Activated T-cell treated with anti-CD3 and anti-CD28 coated beads, Interleukin-2, amount 50 U/mL, for 24 hours (primary cell): ENCODE data around the gene FARP2.

ENCODE experiments used
- DNase-seq: peaks from one replicate; pipeline ENCODE4 v3.0.0-alpha.2; 2020
- H3K27ac Mint-ChIP-seq: 2 replicates; pipeline ENCODE4 v1.8.0; 2020; ENCODE audit warnings: mild to moderate bottlenecking, mixed read lengths
- H3K27me3 Mint-ChIP-seq: 2 replicates; pipeline ENCODE4 v1.8.0; 2020; ENCODE audit warnings: mixed read lengths
- H3K36me3 Mint-ChIP-seq: 2 replicates; pipeline ENCODE4 v1.8.0; 2020; ENCODE audit warnings: low read depth, mixed read lengths
- H3K4me1 Mint-ChIP-seq: 2 replicates; pipeline ENCODE4 v1.8.0; 2020; ENCODE audit warnings: low read depth, mixed read lengths
- H3K4me3 Mint-ChIP-seq: 2 replicates; pipeline ENCODE4 v1.8.0; 2020; ENCODE audit warnings: mild to moderate bottlenecking, moderate library complexity, mixed read lengths
- H3K9me3 Mint-ChIP-seq: 2 replicates; pipeline ENCODE4 v1.8.0; 2020; ENCODE audit warnings: mixed read lengths

FARP2 gene

DNA sequence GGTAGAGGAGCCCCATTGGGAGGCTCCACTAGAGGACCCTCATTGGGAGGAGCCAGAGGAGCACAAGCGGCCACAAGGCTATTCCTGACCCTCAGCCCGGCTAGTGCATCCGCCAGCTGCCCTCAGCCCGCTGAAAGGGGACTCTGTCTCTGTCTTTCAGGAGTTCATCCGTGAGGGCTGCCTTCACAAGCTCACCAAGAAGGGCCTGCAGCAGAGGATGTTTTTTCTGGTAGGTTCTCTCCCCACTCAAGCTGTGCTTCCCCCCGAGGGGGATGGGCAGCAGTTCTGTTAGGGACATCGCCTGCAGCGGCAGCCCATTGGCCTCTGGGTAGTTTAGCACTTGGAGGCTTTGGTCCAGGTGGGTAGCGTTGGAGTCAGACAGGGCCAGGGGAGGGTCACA is 127.2 kb downstream of the FARP2 start:
- H3K36me3 Mint-ChIP-seq: no peaks in the 10 kb centered on the region
- H3K27me3 Mint-ChIP-seq: no peaks in the 10 kb centered on the region
- no peaks in the 10 kb centered on the region for H3K9me3 Mint-ChIP-seq
- no peaks in the 10 kb centered on the region for H3K4me1 Mint-ChIP-seq
- no peak overlapping the region for H3K4me3 Mint-ChIP-seq
- no peak for DNase-seq
- H3K27ac Mint-ChIP-seq: no peak overlapping the region

DNA sequence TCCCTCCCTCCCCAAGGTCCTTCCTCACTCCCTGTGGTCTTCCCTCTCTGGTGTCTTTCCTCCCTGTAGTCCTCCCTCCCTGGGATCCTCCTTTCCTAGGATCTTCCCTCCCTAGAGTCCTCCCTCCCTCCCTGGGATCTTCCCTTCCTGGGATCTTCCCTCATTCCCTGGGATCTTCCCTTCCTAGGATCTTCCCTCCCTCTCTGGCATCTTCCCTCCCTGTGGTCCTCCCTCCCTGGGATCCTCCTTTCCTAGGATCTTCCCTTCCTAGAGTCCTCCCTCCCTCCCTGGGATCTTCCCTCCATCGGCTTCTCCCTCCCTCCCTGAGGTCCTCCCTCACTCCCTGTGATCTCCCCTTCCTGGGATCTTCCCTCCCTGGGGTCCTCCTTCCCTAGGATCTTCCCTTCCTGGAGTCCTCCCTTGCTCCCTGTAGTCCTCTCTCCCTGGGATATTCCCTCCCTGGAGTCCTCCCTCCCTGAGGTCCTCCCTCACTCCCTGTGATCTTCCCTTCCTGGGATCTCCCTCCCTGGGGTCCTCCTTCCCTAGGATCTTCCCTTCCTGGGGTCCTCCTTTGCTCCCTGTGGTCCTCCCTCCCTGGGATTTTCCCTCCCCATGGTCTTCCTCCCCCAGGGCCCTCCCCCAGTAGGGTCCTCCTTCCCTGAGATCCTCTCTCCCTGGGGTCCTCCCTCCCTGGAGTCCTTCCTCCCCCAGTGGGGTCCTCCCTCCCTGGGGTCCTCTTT is 129.3 kb downstream of the FARP2 start:
- no peaks in the 10 kb centered on the region for H3K4me1 Mint-ChIP-seq
- H3K4me3 Mint-ChIP-seq: no peak overlapping the region
- DNase-seq: no peak
- no peaks in the 10 kb centered on the region for H3K9me3 Mint-ChIP-seq
- no peaks in the 10 kb centered on the region for H3K36me3 Mint-ChIP-seq
- H3K27ac Mint-ChIP-seq: peak overlapping the region; percentile 37
- H3K27me3 Mint-ChIP-seq: no peaks in the 10 kb centered on the region

DNA sequence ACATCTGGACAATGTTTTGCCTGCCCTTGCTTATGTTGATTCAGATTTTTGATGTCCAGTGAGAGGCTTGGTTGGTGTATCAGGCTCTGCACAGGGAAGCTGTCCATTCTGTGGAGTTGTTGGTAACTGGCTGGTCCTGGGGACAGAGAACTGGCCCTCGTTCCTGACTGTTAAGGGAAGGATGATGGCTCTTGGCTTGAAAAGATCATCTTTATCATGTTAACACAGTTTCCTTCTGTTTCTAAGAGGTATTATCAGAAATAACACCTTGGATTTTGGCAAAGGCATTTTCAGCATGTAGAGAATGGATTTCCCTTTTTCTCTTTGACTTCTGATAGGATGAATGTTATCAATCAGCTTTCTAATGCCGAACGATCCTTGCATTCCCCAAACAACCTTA is 133.0 kb downstream of the FARP2 start:
- H3K4me1 Mint-ChIP-seq: no peaks in the 10 kb centered on the region
- no peak overlapping the region for H3K27ac Mint-ChIP-seq
- H3K4me3 Mint-ChIP-seq: no peak overlapping the region
- H3K36me3 Mint-ChIP-seq: peaks cover 9% of the 10 kb centered on the region
- no peaks in the 10 kb centered on the region for H3K9me3 Mint-ChIP-seq
- DNase-seq: no peak
- H3K27me3 Mint-ChIP-seq: no peaks in the 10 kb centered on the region

DNA sequence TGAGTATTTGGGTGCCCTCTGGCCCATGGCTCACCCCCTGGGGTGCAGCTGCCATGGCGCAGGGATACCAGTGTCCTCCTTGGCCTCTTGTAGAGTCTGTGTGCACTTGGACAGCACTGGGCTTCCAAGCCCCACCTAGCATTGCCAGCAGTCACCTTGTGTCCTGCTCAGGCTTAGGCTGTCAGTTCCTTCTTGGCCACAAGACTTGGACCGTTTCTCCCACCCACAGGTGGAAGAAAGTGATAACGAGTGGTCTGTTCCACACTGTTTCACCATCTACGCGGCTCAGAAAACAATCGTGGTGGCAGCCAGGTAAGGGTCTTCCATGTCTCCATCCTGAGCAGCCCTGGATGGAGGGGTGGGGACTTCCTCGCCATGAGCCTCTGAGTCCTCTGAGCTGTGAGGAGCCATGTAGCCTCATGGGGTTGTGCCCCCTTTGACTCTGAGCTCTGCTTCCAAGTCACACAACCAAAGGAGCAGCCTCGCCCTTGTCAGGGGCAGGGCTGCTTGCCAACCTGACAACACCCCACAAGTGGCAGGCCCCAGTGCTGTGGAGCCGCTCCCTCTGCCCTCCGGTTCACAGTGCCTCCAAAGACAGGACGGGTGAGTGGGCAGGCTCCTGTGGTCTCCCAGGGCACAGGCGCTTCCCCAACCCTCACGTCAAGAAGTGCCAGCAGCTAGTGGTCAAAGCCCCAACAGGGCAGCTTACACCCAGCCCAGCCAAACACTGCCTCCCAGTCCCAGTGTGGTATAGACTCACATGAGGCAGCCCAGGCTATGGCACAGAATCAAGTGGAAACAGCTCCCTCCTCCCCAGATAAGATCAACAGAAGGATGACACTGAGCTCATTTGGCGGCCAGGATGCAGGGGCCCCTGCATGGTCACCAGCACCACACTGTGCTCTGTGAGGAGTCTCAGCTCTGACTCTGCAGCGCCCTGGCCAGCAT is 133.9 kb downstream of the FARP2 start:
- no peaks in the 10 kb centered on the region for H3K27me3 Mint-ChIP-seq
- H3K4me3 Mint-ChIP-seq: no peak overlapping the region
- no peaks in the 10 kb centered on the region for H3K9me3 Mint-ChIP-seq
- DNase-seq: no peak
- no peaks in the 10 kb centered on the region for H3K4me1 Mint-ChIP-seq
- H3K27ac Mint-ChIP-seq: no peak overlapping the region
- H3K36me3 Mint-ChIP-seq: peaks cover 18% of the 10 kb centered on the region

DNA sequence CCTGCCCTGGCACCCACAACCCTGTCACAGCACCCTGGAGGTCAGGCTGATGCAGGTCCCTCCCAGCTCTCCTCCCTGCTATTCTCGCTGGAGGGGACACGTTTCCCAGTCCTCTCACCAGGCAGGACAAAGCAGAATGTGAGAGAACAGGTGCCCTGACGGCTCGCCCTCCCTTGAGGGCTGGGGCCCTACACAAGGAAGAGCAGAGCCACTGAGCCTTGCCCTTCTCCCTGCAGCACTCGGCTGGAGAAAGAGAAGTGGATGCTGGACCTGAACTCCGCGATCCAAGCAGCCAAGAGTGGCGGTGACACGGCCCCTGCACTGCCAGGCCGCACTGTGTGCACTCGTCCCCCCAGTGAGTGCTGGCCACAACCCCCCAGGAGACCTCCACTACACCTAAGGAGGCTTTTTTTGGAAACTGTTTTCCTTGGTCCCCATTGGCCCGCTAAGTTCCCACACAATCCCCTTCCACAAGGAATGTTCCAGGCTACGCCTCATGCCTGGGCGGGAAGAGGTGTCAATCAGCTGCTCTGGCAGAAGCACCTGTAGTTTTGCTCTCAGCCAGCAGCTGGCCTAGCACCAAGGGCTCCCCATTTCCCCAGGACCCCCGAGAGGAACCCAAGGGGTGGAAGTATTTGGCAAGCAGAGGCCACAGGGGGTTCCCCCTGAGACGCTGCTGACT is 134.9 kb downstream of the FARP2 start:
- no peak for DNase-seq
- no peaks in the 10 kb centered on the region for H3K4me1 Mint-ChIP-seq
- H3K36me3 Mint-ChIP-seq: peaks cover 27% of the 10 kb centered on the region
- no peak overlapping the region for H3K27ac Mint-ChIP-seq
- H3K9me3 Mint-ChIP-seq: no peaks in the 10 kb centered on the region
- H3K27me3 Mint-ChIP-seq: no peaks in the 10 kb centered on the region
- no peak overlapping the region for H3K4me3 Mint-ChIP-seq

DNA sequence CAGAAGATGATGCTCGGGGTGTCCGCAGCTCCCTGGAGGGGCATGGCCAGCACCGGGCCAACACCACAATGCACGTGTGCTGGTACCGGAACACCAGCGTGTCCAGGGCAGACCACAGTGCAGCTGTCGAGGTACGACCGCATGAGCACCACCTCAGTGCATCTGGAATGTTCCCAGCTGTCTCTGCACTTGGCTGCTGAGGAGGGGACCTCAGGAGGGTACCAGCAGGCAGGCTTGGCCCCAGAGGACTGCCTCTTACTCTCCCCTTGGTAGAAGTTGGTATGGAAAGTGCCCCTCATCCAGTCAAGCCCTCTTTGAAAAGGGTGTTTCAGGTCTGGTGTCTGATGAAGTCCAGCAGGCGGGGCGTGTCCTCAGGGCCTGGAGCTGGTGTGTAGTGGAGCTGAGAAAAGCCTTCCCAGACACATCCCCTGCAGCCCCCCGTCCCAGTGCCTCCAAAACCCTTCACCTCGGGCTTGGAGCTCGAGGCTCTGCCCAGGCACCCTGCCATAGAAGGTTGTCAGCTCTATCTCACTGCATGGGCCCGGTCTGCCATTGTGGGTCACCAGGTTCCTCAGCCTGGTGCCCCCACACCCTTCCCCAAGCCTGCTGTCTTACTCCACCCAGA is 135.6 kb downstream of the FARP2 start:
- no peak overlapping the region for H3K27ac Mint-ChIP-seq
- no peaks in the 10 kb centered on the region for H3K27me3 Mint-ChIP-seq
- no peak for DNase-seq
- H3K36me3 Mint-ChIP-seq: peaks cover 34% of the 10 kb centered on the region
- no peak overlapping the region for H3K4me3 Mint-ChIP-seq
- H3K4me1 Mint-ChIP-seq: no peaks in the 10 kb centered on the region
- no peaks in the 10 kb centered on the region for H3K9me3 Mint-ChIP-seq

DNA sequence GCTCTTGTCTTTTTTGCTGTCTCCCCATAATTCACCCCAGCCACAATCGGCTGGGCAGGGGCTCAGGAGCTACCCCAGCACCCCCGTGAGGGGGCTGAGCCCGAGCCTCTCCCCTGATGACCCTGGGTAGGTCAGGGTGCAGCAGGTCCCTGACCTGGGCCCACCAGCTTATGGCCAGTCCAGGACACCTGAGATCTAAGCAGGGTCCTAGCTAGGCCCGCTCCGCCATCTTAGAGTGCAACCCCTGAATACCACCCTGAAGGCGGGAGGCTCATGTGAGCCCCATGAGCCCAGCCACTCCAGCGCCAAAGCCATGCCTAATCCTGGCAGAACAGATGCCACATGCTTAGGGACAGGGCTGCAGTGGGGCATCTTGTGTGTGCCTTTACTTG is 136.1 kb downstream of the FARP2 start:
- Mint-ChIP-seq H3K36me3 (peaks cover 38% of the 10 kb centered on the region), H3K27me3 (no peaks in the 10 kb centered on the region), H3K4me1 (no peaks in the 10 kb centered on the region), H3K4me3 (no peak overlapping the region), H3K9me3 (no peaks in the 10 kb centered on the region), H3K27ac (no peak overlapping the region)
- no peak for DNase-seq

DNA sequence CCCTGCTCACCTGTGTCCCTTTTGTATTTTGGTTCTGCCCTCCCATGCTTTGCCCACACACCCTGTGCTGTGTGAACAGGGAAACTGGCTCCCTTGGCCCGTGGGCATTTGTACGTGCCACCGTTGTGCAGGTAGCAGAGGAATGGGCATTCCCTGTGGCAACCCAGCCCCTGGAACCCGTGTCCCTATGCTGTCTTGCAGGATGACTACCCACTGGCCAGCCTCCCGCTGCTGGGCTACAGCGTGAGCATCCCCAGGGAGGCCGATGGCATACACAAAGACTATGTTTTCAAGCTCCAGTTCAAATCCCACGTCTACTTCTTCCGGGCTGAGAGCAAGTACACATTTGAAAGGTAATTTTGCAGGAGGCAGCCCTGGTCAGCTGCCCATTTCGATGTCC is 137.0 kb downstream of the FARP2 start:
- Mint-ChIP-seq H3K36me3 (peaks cover 44% of the 10 kb centered on the region), H3K9me3 (no peaks in the 10 kb centered on the region), H3K27ac (no peak overlapping the region), H3K4me1 (no peaks in the 10 kb centered on the region), H3K4me3 (no peak overlapping the region), H3K27me3 (no peaks in the 10 kb centered on the region)
- no peak for DNase-seq

DNA sequence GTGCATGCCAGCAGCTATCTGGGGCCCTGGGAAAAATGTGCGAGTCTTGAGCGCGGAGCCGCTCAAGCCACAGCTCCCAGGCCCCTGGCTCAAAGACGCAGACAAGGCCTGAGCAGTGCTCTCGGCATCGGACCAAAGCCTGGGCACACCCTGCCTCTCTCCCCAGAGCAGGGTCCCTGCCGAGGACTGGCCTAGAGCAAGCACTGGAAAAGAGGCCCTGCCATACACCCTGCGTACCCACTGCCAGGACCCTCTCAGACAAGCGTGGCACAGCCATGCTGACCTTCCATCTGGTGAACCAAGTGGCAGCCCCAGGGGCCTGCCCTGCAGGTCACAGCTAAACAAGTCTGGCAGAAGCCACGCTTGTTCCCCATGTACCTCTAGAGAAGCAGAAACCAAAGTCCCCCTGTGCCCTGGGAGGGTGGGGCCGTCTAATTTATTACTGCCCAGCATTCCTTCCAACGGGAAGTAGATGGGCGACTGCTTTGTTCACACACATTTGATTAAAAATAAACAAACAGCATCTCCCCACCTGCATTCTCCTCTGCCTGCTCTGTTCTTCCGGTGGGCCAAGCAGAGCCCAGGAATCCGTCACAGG is 138.3 kb downstream of the FARP2 start:
- DNase-seq: no peak
- H3K4me1 Mint-ChIP-seq: no peaks in the 10 kb centered on the region
- H3K27ac Mint-ChIP-seq: no peak overlapping the region
- H3K27me3 Mint-ChIP-seq: no peaks in the 10 kb centered on the region
- H3K9me3 Mint-ChIP-seq: no peaks in the 10 kb centered on the region
- H3K36me3 Mint-ChIP-seq: peaks cover 53% of the 10 kb centered on the region
- no peak overlapping the region for H3K4me3 Mint-ChIP-seq

DNA sequence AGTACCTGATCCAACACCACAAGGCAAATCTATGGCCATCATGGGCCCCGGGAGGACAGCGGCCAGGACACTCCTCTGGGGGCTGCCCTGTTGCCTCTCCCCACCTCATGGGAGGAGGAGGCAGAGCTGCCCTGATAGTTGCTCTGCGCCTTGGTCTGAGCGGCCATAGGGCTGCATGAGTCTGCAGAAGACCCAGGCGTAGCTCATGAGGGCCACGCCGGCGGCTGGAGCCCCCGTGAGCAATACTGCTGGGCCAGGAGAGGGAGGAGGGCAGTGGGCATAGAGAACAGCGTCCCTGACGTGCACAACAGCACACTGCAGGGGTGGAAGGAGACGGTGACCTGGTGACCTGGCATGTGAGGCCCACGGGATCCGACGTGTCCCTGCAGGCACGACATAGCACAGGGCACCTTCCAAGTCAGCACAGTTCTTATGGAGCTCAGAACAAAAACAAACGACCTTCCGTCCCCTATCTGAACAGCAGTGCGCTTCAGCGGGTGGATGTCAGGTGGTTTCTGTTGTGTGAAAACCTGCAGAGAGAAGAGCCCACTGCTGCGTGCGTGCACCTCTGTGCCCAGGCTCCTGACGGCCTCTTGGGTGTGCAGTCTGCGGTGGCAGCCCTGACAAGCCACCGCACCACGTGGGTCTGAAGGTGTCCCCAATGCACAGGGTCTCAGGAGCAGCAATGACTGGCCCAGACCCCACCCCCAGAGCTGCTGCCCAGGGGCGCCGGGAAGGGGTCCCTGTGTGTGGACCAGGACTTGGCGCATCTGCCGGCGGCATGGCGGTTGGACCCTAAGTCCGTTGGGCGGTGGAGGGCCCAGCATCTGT is 139.3 kb downstream of the FARP2 start:
- H3K27me3 Mint-ChIP-seq: no peaks in the 10 kb centered on the region
- DNase-seq: no peak
- peaks cover 63% of the 10 kb centered on the region for H3K36me3 Mint-ChIP-seq
- no peak overlapping the region for H3K27ac Mint-ChIP-seq
- H3K4me3 Mint-ChIP-seq: no peak overlapping the region
- no peaks in the 10 kb centered on the region for H3K4me1 Mint-ChIP-seq
- H3K9me3 Mint-ChIP-seq: no peaks in the 10 kb centered on the region

DNA sequence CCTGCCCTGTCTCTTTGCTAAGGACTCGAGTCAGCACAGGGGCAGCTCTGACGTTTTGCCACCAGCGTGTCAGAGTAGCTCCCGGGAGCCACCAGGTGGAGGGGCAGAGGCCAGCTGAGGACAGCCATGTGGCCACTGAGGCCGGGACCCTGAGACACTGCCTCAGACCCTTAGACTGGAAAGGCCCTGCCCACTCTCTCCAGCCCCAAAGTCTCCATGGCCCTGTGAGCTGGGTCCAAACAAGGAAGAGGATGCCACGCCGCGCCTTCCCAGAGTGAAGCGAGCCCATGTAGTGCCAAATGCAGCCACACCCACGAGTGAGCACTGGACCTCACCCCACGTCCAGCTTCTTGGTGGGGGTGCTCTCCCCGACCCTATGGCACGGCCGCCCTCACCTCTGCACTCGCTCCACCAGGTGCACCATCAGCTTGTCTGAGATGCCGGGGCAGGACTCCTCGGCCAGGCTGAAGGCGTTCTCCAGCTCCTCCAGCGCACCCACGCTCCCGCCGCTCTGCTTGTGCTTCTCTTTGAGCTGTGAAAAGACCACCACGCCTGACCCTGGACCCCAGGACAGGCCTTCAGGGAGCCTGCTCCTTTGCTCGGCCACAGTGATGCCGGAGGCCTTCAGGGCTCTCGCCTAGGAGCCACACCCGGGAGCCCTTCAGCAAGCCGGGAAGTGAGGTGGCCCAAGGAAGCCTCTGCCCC is 140.1 kb downstream of the FARP2 start:
- Mint-ChIP-seq H3K27ac (no peak overlapping the region), H3K9me3 (no peaks in the 10 kb centered on the region), H3K4me1 (no peaks in the 10 kb centered on the region), H3K27me3 (no peaks in the 10 kb centered on the region), H3K36me3 (peaks cover 70% of the 10 kb centered on the region), H3K4me3 (no peak overlapping the region)
- no peak for DNase-seq

DNA sequence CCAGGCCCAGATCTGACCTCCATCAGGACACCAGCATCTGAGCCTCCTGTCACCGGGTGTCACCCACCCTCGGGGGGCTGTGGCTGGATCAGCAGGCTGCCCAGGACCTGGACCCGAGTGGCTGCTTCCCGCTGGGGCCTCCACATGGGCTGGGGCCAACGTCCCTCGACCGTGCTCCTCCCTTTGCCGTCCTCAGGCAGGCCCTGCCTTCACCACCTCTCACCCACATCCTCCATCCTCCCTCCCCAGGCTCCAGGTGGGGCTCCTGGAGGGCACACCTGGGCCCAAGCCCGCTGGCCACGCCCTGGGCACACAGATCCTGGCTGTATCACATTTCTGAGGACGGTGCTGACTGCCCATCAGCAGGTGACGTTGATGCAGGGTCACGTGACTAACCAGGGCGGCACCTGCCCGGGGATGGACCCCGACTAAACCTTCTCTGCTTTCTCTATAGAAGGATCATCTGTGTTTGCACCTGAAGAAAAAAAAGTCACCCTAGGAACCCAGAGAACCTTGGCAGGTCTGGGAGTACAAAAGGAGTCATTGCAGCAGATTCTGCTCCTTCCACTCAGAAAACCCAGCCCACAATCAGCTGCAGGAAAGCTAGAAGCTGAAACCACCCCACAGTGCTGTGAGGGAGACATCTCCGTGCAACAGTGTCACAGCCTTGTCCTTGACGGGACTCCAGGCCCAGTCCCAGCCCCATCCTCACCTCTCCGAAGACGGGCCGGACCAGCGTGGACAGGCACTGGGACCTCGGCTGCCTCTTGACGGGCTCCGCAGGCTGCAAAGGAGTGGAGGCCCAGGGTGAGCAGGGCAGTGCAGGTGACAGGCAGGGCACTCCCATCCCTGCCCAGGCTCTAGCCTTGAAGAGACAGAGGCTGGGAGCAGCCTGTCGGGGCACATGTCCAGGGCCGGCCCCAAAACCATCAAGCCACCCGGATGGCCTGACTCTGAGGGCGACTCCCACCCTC is 141.1 kb downstream of the FARP2 start:
- Mint-ChIP-seq H3K4me1 (no peaks in the 10 kb centered on the region), H3K27ac (no peak overlapping the region), H3K36me3 (peaks cover 79% of the 10 kb centered on the region), H3K9me3 (no peaks in the 10 kb centered on the region), H3K4me3 (no peak overlapping the region), H3K27me3 (no peaks in the 10 kb centered on the region)
- no peak for DNase-seq
